ENCODE measurements around the gene CCDC177.

DNA sequence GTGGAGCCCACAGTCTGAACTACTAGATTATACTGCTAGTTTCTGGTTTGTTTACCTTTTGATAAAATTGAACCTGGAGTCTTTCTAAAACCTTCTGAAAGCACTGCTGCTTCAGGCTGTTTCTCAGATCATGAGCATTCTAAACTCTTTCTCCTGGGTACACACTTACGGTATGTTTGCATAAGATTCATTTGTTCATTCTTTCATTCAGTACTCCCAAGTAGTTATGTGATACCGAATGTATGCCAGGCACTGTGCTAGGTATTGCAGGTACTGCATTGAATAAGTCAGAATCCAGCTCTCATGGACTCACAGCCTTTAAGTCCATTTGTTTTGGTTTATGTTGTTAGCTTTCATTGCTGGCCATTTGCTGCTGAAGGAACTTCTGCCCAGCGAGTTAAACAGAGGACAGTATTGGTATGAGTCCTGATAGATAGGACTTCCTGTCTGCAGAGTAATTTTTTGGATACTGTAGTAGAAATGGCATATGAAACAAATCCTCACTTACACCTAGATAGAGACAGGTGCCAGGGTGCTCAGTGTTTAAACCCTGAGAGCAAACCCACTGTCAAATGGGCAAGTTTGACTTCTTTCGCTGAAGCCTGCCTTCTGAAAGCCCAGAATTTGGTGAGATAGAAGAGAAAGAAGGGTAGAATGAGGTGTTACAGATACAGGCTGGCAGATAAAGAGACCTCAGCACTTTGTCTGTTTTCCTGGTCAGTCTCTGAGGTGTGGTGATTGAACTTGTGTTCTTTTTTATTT is 38.8 kb upstream of the CCDC177 start:
- TF ChIP-seq, protein P1, sequence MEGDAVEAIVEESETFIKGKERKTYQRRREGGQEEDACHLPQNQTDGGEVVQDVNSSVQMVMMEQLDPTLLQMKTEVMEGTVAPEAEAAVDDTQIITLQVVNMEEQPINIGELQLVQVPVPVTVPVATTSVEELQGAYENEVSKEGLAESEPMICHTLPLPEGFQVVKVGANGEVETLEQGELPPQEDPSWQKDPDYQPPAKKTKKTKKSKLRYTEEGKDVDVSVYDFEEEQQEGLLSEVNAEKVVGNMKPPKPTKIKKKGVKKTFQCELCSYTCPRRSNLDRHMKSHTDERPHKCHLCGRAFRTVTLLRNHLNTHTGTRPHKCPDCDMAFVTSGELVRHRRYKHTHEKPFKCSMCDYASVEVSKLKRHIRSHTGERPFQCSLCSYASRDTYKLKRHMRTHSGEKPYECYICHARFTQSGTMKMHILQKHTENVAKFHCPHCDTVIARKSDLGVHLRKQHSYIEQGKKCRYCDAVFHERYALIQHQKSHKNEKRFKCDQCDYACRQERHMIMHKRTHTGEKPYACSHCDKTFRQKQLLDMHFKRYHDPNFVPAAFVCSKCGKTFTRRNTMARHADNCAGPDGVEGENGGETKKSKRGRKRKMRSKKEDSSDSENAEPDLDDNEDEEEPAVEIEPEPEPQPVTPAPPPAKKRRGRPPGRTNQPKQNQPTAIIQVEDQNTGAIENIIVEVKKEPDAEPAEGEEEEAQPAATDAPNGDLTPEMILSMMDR (IDR thresholded peaks at IDR 0.05; ENCODE audit: borderline replicate concordance, extremely low read depth, low read length, poor library complexity, severe bottlenecking): no peak
- no peak for TF ChIP-seq EZH2 (IDR thresholded peaks at IDR 0.05; ENCODE audit: borderline replicate concordance, low read depth, low read length, severe bottlenecking)
